ENCODE measurements around the gene PCLO. TPM values are rescaled to one million over a fixed set of nuclear protein-coding genes. Genes with fewer than 3 reads are reported as not detected.

PCLO gene
- total and polyA plus RNA-seq, 2 of the 4 experiments (the other 2 are of a cell fraction) = under 0.01 to 0.05 TPM

DNA sequence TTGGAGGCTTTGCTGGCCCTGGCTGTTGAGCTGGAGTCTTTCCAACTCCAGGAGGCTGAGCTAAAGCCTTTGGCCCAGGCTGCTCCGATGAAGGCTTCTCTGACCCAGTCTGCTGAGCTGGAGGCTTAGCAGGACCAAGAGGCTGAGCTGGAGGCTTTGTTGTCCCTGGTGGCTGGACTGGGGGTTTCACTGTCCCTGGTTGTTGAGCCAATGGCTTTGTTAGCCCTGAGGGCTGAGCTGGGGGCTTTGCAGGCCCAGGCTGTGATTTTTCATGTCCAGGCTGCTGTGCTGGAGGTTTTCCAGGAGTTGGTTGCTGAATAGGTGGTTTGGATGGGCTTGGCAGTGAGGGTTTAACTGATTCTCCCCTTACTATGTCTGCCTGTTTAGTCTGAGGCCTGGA, 7.3 kb downstream of the PCLO start:
- ChIA-PET CTCF (no interaction called here), POLR2A (ENCODE audit: unreplicated experiment) (no interaction called here)
- dilution Hi-C loops (cut with HindIII; ENCODE audit: low sequenced_read_pairs, unreplicated experiment) (no loop called here), in situ Hi-C loops (cut with MboI; ENCODE audit: low sequenced_read_pairs) (no loop called here), intact Hi-C loops (cut with micrococcal nuclease) (no loop called here)
- H3K9me3 ChIP-seq (ENCODE audit: control insufficient read depth, insufficient read depth, low read length) = no peaks in the 10 kb centered on the region
- H3K9me1 ChIP-seq (ENCODE audit: insufficient read depth, low read length) = no peaks in the 10 kb centered on the region
- ATAC-seq (ENCODE audit: low read depth) = no peak
- no peak overlapping the region for H2BK5ac ChIP-seq (ENCODE audit: low read depth, low read length, poor library complexity, severe bottlenecking)
- no peak overlapping the region for H3K56ac ChIP-seq (ENCODE audit: extremely low read depth, insufficient read depth, low read length)
- H2BK15ac ChIP-seq (ENCODE audit: low read depth, low read length) = no peak overlapping the region
- H3K4me2 ChIP-seq (ENCODE audit: low read depth, low read length) = no peak overlapping the region
- no peak overlapping the region for H3K9ac ChIP-seq (ENCODE audit: low read depth, low read length)
- H2BK20ac ChIP-seq (ENCODE audit: low read depth, low read length) = no peak overlapping the region
- no peaks in the 10 kb centered on the region for H3K79me1 ChIP-seq (ENCODE audit: low read depth in 1 of 2, low read length in 2 of 2)
- H3K4me1 ChIP-seq (ENCODE audit: control insufficient read depth, insufficient read depth, low read length) = no peaks in the 10 kb centered on the region
- no peak overlapping the region for H3K18ac ChIP-seq (ENCODE audit: low read depth, low read length)
- H2AK5ac ChIP-seq (ENCODE audit: low read depth, low read length) = no peak overlapping the region
- H3K36me3 ChIP-seq (ENCODE audit: control insufficient read depth, insufficient read depth, low read length) = no peaks in the 10 kb centered on the region
- no peak overlapping the region for H4K91ac ChIP-seq (ENCODE audit: insufficient read depth, low read depth, low read length)
- no peak overlapping the region for H3K4ac ChIP-seq (ENCODE audit: low read depth, low read length)
- no peak overlapping the region for H2AK9ac ChIP-seq (replicated peaks; ENCODE audit: low read depth, low read length, poor library complexity)
- H2AFZ ChIP-seq (replicated peaks; ENCODE audit: low read length, poor library complexity) = no peak overlapping the region
- no peak for DNase-seq
- no peak overlapping the region for H3K14ac ChIP-seq (replicated peaks; ENCODE audit: low read depth, low read length)
- H4K8ac ChIP-seq (ENCODE audit: low read depth in 2 of 2, low read length in 2 of 2) = no peak overlapping the region
- no peak overlapping the region for H4K5ac ChIP-seq (ENCODE audit: low read depth, low read length)
- no peak overlapping the region for H3K4me3 ChIP-seq (ENCODE audit: insufficient read depth, low read depth, low read length)
- no peak overlapping the region for H3K27ac ChIP-seq (ENCODE audit: insufficient read depth, low read length)
- no peak overlapping the region for H3K23ac ChIP-seq (ENCODE audit: low read depth, low read length)
- WGBS, 2 experiments (ENCODE audit: extremely low coverage in 2 of 2, insufficient read length in 1 of 2) = 40% methylated on average over 1 of the region's 1 CpG; no CpG with 5 or more reads in 1 of the 2 experiments
- H2BK120ac ChIP-seq (ENCODE audit: low read depth, low read length) = no peak overlapping the region
- H3K27me3 ChIP-seq (ENCODE audit: control insufficient read depth, insufficient read depth, low read length) = no peaks in the 10 kb centered on the region
- no TSS peak for BruUV-seq (replicated peaks)
- TF ChIP-seq MAFK (IDR thresholded peaks at IDR 0.05; ENCODE audit: low read depth, low read length) (no peak), POLR2A (IDR thresholded peaks at IDR 0.05; ENCODE audit: low read depth, low read length) (no peak), BHLHE40 (IDR thresholded peaks at IDR 0.05; ENCODE audit: low read depth, low read length) (no peak), USF2 (IDR thresholded peaks at IDR 0.05; ENCODE audit: low read depth, low read length) (no peak), ELK1 (IDR thresholded peaks at IDR 0.05; ENCODE audit: borderline replicate concordance, low read depth, low read length) (no peak), FOS (IDR thresholded peaks at IDR 0.05; ENCODE audit: low read depth, low read length) (no peak), MAZ (IDR thresholded peaks at IDR 0.05; ENCODE audit: borderline replicate concordance, low read depth, low read length) (no peak), CEBPB (IDR thresholded peaks at IDR 0.05; ENCODE audit: low read depth, low read length) (no peak), SMC3 (IDR thresholded peaks at IDR 0.05; ENCODE audit: low read depth, low read length) (no peak)
- TF ChIP-seq, protein P1, sequence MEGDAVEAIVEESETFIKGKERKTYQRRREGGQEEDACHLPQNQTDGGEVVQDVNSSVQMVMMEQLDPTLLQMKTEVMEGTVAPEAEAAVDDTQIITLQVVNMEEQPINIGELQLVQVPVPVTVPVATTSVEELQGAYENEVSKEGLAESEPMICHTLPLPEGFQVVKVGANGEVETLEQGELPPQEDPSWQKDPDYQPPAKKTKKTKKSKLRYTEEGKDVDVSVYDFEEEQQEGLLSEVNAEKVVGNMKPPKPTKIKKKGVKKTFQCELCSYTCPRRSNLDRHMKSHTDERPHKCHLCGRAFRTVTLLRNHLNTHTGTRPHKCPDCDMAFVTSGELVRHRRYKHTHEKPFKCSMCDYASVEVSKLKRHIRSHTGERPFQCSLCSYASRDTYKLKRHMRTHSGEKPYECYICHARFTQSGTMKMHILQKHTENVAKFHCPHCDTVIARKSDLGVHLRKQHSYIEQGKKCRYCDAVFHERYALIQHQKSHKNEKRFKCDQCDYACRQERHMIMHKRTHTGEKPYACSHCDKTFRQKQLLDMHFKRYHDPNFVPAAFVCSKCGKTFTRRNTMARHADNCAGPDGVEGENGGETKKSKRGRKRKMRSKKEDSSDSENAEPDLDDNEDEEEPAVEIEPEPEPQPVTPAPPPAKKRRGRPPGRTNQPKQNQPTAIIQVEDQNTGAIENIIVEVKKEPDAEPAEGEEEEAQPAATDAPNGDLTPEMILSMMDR (conservative IDR thresholded peaks at IDR 0.05; ENCODE audit: low read depth, low read length) = no peak
- H4K20me1 ChIP-seq (ENCODE audit: insufficient read depth, low read length) = no peaks in the 10 kb centered on the region
